ENCODE results near the gene USP4.

The USP4 gene

GRCh38 chr3:49283997-49284396, 55.9 kb downstream of the USP4 start:
- H3K27ac ChIP-seq (ENCODE audit: extremely low read depth, low read depth, low read length): no peak overlapping the region
- H3K9me3 ChIP-seq (ENCODE audit: control insufficient read depth, insufficient read depth, low read depth, low read length): no peaks in the 10 kb centered on the region
- no peaks in the 10 kb centered on the region for H3K4me1 ChIP-seq (ENCODE audit: control insufficient read depth, insufficient read depth, low read length)
- H3K36me3 ChIP-seq (ENCODE audit: control insufficient read depth in 2 of 2, insufficient read depth in 1 of 2, low read length in 2 of 2): peaks cover 6 to 66% of the 10 kb centered on the region in 2 experiments; a peak in 2 of 3 replicates
- ChIA-PET CTCF (no interaction called here), POLR2A (no interaction called here)
- no peak for TF ChIP-seq ZNF266 (tag by site-specific recombination; IDR thresholded peaks at IDR 0.05; ENCODE audit: low read depth)
- H3K4me3 ChIP-seq (ENCODE audit: low read depth, low read length): no peak overlapping the region

GRCh38 chr3:49279376-49279775, 60.5 kb downstream of the USP4 start:
- Histone ChIP-seq H3K4me1 (ENCODE audit: control insufficient read depth, insufficient read depth, low read length) (no peaks in the 10 kb centered on the region), H3K27ac (ENCODE audit: extremely low read depth, low read depth, low read length) (no peak overlapping the region), H3K9me3 (ENCODE audit: control insufficient read depth, insufficient read depth, low read depth, low read length) (no peaks in the 10 kb centered on the region), H3K36me3 (ENCODE audit: control insufficient read depth in 2 of 2, insufficient read depth in 1 of 2, low read length in 2 of 2) (peaks cover 3 to 55% of the 10 kb centered on the region in 2 experiments; a peak in 2 of 3 replicates), H3K4me3 (ENCODE audit: low read depth, low read length) (no peak overlapping the region)
- ChIA-PET POLR2A (no interaction called here), CTCF (no interaction called here)
- no peak for TF ChIP-seq KLF17 (tag by site-specific recombination; IDR thresholded peaks at IDR 0.05)
- no peak for TF ChIP-seq ZNF404 (tag by site-specific recombination; IDR thresholded peaks at IDR 0.05)
- TF ChIP-seq ZNF768 (tag by site-specific recombination; IDR thresholded peaks at IDR 0.05): no peak
- no peak for TF ChIP-seq ZNF645 (tag by site-specific recombination; IDR thresholded peaks at IDR 0.05)
- no peak for TF ChIP-seq ZNF155 (tag by site-specific recombination; IDR thresholded peaks at IDR 0.05)
- no peak for TF ChIP-seq ZNF121 (tag by site-specific recombination; IDR thresholded peaks at IDR 0.05)
- TF ChIP-seq ZBTB11 (tag by site-specific recombination; conservative IDR thresholded peaks at IDR 0.05; ENCODE audit: low read depth): no peak

GRCh38 chr3:49278548-49278947, 61.3 kb downstream of the USP4 start:
- Histone ChIP-seq H3K36me3 (ENCODE audit: control insufficient read depth in 2 of 2, insufficient read depth in 1 of 2, low read length in 2 of 2) (peaks cover 3 to 50% of the 10 kb centered on the region in 2 experiments; a peak in 2 of 3 replicates), H3K9me3 (ENCODE audit: control insufficient read depth, insufficient read depth, low read depth, low read length) (no peaks in the 10 kb centered on the region), H3K4me1 (ENCODE audit: control insufficient read depth, insufficient read depth, low read length) (no peaks in the 10 kb centered on the region), H3K27ac (ENCODE audit: extremely low read depth, low read depth, low read length) (no peak overlapping the region), H3K4me3 (ENCODE audit: low read depth, low read length) (no peak overlapping the region)
- no peak for TF ChIP-seq ZBTB49 (tag by site-specific recombination; IDR thresholded peaks at IDR 0.05; ENCODE audit: low read depth)
- no peak for TF ChIP-seq AEBP2 (tag by site-specific recombination; IDR thresholded peaks at IDR 0.05; ENCODE audit: borderline replicate concordance)
- TF ChIP-seq ZNF391 (tag by site-specific recombination; IDR thresholded peaks at IDR 0.05; ENCODE audit: borderline replicate concordance, low read depth): no peak
- no peak for TF ChIP-seq GLIS2 (tag by site-specific recombination; IDR thresholded peaks at IDR 0.05)
- no peak for TF ChIP-seq IKZF3 (tag by site-specific recombination; IDR thresholded peaks at IDR 0.05)
- TF ChIP-seq ZNF324 (tag by site-specific recombination; IDR thresholded peaks at IDR 0.05): no peak
- no peak for TF ChIP-seq FEZF1 (tag by site-specific recombination; IDR thresholded peaks at IDR 0.05)
- POLR2A ChIA-PET: interaction anchor here (1.5 kb wide), 1 partner anchor 9 kb away, joined by 3 read pairs; no protein-coding TSS in a partner anchor
- CTCF ChIA-PET: interaction anchor here (0.6 kb wide), 1 partner anchor 16 kb away, joined by 3 read pairs; no protein-coding TSS in a partner anchor
